Fibroblast of upper back skin (primary cell): ENCODE measurements around the gene BEND6.
A peak's percentile ranks its signal among the peaks of the same experiment; 100 is the strongest.

Source experiments
- DNase-seq: peaks from one replicate; pipeline ENCODE4 v3.0.0-alpha.2; 2013

Gene BEND6

DNA sequence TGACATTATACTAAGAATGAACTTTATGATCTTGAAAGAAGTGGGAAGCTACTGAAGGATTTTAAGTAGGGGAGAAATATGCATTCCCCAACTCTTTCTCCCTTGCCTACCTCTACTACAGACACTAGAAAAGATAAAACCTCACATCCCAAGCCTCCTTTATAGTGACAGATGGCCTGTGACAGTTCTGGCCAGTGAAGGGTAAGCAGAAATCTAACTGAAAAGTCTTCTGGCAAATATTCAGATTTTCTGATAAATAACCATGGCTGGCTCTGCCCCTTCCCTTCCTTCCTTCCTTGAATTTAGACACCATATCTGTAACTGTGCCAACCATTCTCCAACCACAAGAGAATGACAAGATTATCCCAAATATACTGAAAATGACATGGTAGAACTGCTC, 10.2 kb upstream of the BEND6 start:
- no peak for DNase-seq

DNA sequence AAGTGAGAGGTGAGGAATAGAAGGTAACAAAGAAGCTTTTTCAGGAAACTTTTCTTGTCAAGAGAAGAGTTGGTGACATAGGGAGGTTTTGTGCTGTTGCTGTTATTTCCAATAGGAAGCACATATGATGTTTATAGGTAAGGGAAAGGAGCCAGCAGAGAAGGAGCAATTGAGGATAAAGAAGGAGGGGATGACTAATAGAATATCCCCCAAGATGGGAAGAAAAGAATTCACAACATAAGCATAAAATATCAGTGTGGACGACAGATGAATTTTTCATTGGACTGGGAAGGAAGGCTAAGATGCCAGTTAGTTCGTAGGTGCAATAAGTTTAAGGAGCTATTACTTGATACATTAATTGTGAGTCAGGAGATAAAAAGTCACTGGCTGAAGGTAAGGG, 8.5 kb upstream of the BEND6 start:
- peak; percentile 83 for DNase-seq

DNA sequence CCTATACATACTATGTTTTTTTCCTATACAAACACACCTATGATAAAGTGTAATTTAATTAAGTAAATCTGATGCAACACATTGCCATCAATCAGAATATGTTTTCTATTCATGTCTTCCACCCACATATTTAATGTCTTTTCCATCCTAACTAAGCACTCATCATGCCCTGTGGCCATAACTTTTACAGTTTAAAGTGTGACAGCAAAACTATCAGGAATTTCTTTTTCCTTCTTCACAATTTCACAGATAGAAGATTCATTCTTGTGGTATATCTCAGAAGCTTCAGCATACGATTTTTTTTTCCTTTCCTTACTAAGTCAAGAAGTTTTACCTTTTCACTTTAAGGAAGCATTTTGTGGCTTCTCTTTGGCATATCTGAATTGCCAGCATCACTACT, 7.0 kb upstream of the BEND6 start:
- DNase-seq: peak; percentile 55

DNA sequence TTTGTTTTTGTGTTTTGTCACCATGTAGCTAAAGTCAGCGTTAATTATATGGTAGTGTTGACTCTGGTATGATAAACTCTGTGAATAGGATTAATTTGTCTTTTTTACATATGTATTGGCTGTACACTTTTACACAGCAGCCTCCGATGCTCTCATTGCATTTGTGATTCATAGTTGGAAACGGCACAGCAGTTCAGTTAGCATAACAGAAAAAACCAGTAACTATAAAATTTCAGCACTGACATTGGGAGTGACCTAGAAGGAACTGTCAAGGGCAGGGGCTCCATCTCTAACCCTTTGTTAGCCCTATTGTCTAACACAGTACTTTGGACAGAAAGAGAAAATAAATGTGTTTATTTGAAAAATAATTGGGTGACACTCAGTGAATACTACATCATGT, 5.6 kb upstream of the BEND6 start:
- no peak for DNase-seq

DNA sequence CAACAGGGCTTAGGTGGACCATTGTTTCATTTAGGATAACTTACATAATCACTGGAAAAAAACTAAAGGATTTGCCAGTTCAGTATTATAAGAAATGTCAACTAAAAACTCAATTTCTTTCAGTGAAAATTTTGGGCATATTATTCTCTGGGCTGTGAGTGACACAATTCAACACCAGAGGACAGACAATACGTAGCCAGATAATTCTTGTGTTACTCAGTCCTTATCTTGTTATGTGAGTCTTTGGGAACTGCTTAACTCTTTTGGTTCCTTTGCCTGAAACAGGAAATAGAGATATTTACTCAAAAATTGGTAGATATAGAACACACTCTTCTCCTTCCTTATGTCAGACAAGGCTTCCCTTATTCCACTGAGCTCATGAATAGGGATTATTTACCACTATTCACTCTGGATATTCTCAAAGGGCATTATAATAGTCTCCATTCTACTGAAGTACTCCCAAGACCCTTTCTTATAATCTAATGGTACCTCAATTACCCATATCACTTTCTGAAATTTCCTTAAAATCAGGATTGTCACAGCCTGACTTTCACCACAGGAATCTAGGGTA, 4.9 kb upstream of the BEND6 start:
- DNase-seq: no peak

DNA sequence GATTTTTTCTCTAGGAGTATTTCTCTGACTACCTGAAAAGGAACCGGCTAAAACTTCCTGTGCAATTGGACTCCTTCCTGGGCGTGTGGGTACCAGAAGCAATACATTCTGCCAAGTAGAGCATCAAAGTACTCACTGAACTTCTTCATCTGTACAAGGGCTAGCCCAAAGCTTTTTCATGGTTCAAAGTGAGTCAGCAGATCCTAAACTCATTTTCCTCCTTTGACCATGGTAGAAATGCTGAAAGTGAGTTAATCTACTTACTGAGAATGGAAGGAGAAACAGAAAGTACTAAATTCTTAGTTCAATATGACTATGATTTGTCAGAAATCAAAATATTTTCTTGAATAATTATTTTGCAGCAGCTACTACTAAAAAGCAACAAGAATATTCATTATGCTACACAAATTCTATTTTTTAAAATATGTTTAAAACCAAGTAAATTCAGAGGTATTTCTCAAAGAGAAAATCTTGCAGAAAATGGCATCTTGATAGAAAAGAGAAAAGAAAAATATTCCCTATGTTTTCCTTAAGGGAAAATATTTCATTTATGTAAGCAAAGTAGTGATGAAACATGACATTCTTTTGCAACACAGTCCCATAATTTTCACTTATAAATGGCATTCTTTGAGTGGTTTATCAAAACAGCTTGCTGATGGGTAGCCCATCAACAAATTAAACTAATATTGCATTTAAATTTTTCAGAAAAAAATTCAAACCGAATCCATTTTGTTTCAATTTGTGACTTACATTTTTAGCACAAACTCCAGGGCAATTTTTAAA, 3.7 kb upstream of the BEND6 start:
- no peak for DNase-seq

DNA sequence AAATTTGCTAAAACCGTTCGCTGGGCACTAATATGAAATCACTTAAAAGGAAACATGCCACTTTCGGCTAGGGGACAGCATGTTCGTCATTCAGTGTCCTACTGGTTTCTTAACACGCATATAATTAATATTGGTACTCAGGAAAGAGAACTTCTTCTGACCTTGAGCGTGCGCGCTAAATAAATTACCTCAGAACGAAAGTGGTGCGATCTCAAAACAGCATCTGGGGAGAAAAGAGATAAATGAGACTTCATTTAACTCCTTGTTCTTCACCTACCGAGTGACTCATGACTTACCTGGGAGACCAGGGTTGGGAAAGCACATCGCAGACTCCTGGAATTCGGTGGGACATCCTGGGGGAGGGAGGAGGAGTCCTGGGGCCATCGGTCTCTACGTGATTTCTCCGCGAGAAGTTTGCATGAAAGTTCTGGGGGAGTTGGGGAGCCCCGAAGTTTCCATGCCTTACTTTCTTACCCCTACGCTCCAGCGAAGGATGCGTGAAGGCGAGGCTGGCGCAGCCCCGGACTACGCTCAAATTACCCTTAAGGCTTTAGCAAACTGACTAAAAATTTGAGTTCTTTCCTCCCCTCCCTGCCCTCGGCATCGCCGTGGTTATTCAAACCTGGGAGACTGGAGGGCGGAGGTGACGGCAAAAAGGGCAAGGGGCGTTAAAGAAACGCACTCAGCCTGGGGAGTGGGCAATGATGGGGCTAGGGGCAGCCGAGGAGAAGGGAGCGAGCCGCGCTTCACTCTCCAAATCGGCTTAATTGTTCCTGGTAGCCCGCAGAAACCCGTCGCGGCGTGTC, 1.1 kb upstream of the BEND6 start:
- no peak for DNase-seq

DNA sequence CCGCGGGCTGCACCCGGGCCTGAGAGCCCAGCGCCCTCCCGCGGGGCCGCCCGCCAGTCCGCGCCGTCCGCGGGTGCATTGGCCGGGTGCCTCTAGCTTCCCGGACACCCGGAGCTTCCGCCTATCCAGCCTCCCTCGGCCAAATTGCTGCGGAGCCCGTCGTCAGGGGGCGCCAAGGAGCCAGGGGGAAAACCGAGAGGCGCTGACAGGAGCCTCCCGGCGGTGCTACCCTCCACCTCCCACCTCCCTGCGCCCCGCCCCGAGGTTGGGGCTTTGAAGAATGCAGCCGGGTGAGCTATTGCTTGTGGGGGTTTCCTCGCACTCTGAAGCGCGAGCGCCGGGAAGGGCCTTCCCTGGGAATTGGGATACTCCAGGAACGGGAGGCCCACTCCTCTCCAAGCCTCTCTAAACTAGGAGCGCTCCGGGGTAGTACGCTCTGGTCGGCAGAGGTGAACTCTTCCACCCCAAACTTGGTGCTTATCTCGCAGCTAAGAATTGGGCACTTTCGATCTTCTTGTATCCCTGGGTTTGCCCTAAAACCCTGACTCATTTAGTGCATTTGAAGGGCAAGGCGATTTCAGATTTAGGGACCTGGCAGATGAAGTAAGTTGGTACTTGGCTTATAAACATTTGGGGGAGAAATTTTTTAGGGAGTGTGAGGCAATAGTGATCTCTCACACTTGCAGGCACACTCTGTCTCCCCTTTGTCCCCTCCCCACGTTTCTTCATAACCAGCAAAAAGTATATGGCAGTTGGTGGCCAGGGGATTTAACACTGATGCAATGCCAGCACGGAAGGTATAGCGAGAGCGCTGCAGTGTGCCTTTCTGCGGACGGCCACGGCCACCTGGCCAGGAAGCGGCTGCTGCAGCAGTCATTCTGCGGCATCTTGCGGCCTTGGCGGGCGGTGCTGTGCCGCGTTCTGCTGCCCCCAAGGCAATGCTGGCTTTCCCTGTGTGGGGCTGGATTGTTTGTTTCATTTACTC, 556 bp downstream of the BEND6 start:
- peak; percentile 96 for DNase-seq

DNA sequence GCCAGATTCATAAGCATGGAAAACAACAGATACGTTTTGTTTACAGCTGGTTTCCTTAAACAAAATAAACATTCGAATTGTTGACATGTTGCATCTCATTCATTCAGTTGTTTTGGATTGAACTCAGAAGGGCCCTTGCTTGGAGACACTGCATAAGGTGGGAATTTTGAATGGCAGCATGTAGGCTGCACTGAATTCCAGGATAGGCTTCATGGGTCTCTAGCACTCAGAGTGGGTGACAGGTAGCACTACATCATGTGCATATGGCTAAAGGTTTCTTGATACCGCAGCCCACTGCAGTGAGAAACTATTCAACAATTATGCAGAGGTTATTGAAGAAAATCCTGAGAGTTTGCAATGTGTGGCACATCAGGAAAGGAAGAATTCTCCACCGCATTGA, 1.6 kb downstream of the BEND6 start:
- no peak for DNase-seq

DNA sequence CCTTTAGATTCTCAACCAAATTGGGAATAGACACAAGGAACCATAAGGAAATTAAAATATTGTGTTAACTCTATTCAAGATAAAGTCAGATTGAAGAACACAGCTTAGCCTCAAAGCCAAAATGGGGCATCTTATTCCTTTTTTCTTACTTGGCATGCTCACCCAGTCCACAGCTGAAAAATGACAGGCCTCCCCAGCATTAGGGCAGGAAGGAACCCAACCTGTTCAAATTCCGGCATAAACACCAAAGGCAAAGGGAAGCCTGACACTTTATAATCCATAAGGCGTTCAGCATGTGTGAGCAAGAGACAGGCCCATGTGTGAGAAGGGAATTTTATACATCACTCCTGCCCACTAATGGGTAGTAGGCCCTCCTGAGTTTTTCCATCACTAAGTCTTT, 2.9 kb downstream of the BEND6 start:
- no peak for DNase-seq

DNA sequence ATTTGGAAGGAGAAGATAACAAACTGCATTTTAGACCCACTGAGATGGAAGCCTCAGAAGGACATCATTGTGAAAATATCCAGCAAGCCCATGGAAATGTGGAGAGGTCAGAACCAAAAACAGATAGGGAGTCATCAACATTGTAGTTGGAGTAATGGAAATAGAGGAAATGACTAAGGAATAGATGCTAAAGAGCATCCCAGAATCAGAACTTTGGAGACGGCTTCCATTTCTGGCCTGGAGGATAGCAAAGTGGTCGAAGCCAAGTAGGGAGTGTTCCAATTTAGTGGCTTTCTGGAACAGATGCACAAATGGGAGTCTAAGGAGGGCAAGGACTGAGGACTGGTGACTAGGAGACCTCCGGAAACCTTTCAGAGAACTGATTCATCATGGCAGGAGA, 3.6 kb downstream of the BEND6 start:
- DNase-seq: peak; percentile 50

DNA sequence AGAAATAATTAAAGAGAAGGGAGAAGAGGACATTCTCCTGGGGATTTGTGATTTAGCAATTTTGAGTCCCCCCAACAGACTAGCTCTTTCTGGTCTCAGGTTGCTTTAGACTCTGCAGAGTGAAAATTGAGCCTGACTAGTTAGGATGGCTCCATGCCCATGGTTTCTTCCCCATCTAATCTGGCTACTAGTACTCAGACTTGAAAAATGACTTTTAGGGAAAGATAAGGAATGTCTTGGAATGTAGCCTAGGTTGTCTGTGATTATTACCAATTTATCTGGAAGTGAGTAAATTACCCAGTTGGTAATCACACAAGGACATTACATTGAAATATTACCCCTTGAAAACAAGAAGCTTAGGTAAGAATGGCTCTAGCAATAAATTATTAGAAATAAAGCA, 4.2 kb downstream of the BEND6 start:
- peak; percentile 81 for DNase-seq

DNA sequence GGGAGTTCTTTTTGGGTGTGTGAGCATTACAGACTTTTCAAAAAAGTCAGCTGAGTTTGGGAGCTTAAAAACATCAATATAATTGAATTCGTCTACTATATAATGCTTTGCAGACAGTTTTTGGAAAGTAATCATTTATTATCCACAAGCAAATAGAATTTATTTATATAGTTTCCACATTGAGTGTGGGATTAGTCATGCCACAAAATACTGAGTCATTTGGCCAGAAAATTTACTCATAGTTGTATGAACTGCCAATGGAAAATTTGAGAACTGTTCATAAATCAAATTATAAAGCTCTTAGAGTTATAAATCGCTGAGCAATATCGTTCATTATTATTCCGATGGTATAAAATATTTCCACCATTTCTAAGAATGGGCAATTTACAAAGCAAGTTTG, 5.0 kb downstream of the BEND6 start:
- DNase-seq: peak; percentile 85

DNA sequence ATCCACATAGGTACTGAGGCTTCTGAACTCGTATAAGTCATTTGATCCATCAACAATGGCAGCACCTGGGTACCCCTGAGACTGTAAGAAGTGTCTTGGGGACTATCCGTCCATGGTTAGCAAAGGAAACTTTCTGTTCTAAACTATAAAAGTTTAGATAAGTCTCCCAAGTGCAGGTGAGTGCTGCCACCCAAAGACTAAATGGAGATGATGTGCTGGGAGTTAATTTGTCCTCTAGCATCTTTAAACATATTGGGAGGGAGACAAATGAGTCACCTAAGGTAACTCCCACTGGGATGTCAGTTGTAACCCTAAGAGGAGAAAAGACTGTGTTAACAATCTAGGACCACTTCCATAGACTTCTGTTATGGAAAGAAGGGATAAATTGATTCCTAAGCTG, 6.2 kb downstream of the BEND6 start:
- no peak for DNase-seq

DNA sequence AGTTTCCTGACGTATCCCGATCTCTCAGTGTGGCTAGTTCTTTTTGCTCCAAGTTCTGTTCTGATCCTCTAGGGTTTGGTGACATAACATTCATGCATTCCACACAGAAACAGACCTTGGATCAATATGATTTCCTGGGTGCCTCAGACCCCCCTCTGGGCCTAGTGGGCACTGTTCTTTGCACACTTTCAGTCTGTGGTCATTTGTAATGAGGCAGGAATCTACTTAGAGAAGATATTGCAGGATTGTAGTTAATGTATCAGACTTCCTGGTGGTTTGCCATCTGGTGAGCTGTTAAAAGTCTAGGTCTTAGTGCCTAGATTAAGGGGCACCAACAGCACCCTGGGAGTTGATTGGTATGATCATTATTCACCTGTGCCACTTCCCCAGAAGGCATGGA, 7.5 kb downstream of the BEND6 start:
- DNase-seq: peak; percentile 66

DNA sequence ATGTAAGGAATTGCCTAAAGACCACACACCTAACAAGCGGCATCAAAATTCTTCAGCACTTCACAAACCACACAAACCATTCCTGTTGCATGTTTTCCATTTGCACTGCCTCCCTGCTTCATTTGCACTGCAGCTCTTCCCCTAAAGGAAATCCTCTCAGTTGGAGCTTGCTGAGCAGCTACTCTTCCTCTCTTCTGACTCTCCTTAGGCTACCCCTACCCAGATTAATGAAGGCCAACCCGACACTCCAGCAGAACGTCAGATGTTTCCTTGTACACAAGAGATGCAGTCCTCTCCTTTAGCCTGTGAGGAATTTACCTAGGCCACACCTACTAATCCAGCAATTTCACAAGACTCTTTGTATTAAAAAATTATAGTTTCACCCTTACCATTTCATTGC, 8.1 kb downstream of the BEND6 start:
- no peak for DNase-seq

DNA sequence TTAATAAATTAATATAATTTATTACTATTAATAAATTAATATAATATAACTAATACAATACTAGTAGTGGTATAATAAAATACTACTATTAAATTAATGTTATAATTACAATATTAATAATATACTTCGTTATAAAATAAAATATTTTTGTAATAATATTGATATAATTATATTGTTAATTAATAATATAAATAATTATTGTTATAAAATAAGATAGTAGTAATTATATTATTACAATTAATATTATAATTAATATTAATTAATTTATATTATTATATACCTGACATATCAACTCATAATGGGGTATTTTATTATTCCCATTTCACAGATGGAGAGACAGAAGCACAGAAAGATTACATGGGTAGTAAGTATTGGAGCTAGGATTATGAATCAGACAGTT, 8.9 kb downstream of the BEND6 start:
- no peak for DNase-seq

DNA sequence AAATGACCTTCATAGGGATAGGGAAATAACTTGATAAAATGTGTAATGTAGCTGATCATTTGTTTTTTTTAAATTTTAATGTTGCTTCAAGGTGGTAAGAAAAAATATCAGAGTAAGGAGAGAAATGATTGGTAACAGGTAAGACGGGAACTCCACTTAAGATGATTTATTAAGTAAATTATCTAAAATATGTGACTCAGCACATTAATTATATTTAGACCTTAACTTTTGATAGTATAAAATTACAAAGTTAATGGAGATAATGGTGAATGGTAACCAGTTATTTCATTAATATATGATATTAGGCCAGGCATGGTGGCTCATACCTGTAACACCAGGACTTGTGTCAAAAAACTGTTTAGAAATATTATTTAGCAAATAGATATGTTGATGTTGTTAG, 10.2 kb downstream of the BEND6 start:
- no peak for DNase-seq

DNA sequence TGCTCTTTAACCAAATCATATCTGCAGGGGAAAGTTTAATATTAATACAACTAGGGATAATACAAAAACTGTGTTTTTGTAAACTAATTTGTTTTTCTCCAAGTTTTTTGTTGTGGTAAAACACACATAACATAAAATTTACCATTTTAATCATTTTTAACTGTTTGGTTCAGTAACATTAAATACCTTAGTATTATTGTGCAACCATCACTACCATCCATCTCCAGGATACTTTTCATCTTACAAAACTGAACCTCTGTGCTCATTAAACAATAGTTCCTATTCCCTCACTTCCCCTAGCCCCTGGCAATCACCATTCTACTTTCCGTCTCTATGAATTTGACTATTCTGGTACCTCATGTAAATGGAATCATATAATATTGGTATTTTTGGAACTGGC, 15.9 kb downstream of the BEND6 start:
- DNase-seq: no peak

DNA sequence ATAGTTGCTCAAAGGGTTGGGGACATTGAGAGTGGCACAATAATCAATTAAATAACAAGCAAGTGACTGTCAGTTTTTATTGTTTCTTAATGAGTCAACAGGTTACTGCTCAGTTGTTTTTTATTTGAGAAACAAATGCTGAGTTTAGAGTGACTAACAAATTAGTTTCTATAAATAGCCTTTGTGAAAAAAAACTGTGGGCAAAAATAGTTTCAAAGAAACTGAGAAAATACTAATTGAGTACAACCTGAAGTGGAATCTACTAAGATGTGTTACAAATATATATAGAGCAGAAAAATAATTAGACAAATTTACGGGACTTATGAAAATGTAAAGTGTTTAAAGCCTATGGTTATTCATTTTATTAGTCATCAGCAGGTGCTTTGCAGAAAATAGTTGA, 22.3 kb downstream of the BEND6 start:
- no peak for DNase-seq

DNA sequence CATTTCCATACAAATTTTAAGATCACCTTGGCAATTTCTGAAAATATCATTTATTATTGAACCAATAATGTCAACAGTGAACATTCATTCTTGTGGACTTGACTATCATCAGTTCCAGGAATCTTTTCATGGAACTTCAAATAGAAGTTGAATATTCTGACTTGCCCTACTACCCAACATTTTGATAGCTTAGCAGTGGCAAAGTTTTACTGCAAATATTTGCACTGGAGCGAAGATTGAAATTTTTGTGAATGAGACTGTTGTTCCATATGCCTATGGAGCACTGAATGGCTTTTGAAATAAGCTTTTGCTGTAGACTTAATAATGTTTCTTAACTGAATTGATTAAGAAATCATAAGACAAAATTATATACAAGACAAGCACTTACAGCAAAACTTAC, 23.6 kb downstream of the BEND6 start:
- DNase-seq: no peak

DNA sequence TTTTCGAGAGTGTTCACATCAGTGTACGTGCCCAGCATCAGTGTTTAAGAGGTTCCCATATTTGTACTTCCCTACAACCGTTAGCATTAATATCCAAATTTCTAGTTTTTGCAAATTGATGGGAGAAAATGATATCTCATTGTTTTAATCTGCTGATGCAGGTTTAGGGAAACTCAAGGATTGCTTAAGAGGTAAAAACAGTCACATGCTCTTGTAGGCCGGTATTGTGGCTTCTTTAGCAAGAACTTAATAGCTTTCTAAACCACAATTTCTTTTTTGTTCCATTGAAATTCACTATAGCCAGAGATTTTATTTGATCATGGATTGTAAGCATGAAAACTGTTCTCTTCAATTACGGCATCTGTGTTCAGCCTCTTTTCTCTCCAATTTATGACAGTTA, 29.5 kb downstream of the BEND6 start:
- DNase-seq: peak; percentile 37

DNA sequence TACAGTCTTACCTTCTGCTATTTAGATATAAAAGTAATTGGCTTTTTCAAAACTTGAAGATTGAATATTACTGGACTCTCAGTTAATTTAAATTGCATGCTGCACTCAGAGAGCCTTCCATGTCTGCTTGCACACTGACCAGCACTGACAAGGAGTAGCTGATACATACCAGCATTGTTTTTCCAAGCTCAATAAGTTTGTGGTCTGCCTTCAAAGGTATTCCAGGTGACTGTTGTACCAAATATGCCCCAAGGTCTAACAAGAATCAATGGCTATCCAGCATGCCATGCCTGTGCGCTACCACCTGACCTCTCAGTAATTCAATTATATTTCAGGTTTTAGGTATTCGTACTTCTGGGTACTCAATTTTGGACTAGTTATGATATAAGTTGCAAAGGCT, 30.0 kb downstream of the BEND6 start:
- no peak for DNase-seq
